T47D (cell line): ENCODE data around the gene OS9.

Source experiments
- DNase-seq, 2 experiments: peaks; one replicate each; pipeline versions ENCODE4 v3.0.0 to v3.0.0-alpha.2; 2011 to 2012; ENCODE audit warnings: low read depth in 1 of 2, low spot score in 1 of 2
- JUND ChIP-seq: IDR thresholded peaks from 2 replicates; pipeline ENCODE4 v1.6.1; 2012; ENCODE audit warnings: low read depth
- in situ Hi-C: cut with HindIII; loops from 2 replicates; pipeline ENCODE4 v1.10.0; 2016; ENCODE audit warnings: low sequenced_read_pairs, low pct_unique_long_range_greater_than_20kb

Gene OS9

GRCh38 chr12:57770734-57771133 is 76.8 kb downstream of the OS9 start:
- TF ChIP-seq JUND = no peak
- no peak for DNase-seq
- in situ Hi-C loops = no loop called here
